ENCODE data around the gene HCK.
A peak's percentile ranks its signal among the peaks of the same experiment; 100 is the strongest.
"Not testable (repeated sequence)": the region's sequence is repeated elsewhere in the genome, so short reads cannot be mapped to it uniquely, and the experiment has no call there.

Gene HCK

DNA sequence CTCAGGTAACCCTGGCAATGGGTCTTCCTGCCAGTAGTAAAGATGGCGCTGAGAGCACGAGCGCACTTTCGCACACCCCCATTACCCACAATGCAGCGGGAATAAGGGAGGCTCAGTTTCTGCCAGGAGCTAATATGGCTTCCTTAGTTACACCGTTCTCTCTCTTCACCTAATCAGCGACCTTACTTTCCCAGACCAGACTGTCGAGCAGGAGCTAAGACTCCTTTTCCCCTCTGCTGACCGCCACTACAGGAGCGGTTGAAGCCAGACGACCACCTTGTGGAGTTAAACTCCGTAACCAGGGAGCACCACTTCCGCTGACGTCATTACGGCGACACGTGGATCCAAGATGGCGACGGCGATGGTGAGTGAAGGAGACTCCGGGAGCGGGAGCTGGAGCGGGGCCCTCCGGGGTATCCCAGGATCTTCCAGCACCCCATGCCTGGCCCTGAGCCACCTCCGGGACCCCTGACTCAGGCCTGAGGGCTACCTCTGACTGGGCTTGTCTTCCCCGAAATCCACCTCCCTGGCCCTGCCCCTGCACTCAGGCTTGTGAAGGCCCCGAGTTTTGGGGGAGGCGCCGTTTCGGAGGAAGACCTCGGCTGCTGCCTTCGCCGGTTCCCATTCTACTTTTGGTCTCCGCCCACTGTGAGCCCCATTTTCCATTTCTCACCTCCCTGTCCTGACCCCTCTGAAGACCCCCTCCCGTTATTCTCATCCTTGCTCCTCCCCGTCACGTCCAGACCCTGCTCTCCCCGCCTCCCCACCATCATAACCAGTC lies 57.5 kb downstream of the HCK start, which contains the start of gene TM9SF4:
Gene TM9SF4 (plus strand): TSS at position 323 of the 781 bp plus-strand sequence. CDS start 27 bp downstream, at position 350.
- DNase-seq, result peak; percentile 81 to 100 (median 92)

DNA sequence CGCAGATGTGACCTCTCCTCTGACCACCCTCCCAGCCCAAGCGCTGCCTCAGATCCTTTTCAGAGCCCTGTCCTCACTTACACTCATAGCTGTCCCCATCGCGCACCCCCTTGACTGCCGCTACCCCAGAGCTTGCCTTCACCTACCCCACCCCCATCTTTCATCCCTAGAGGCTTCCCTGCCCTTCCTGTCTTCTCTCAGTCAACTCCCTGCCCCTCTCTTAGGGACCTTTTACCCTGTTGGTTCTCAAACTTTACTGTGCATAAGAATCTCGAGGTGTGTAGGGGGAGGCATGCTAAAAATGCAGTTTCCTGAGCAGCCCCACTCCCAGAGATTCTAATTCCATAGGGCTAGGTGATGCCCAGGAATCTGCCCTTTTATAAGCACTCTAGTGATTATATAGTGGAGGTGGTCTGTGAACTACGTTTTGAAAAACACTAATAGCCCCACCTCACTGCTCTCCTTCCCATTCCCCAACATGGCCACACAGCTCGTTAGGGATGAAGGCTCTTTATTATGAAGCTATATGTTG lies 58.2 kb downstream of the HCK start:
- no peak for DNase-seq

DNA sequence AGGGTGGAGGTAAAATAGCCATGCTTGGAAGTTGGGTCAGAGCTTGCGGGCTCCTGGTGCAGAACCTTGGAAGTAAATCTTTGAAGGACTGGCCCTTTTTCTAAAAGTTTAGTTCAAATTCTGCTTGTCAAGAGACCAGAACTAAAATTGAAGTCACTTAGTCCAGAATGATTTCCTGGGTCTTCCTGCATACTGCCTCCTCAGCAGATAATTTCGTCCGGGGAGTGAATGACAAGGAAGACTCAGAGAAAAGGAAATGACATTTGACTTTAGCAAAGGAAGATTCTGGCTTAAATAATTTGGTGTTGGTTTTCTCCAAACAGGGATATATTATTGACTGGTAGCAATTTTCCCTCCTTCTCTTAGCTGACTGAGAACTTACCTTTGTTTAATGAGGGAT lies 58.7 kb downstream of the HCK start:
- no peak for DNase-seq

DNA sequence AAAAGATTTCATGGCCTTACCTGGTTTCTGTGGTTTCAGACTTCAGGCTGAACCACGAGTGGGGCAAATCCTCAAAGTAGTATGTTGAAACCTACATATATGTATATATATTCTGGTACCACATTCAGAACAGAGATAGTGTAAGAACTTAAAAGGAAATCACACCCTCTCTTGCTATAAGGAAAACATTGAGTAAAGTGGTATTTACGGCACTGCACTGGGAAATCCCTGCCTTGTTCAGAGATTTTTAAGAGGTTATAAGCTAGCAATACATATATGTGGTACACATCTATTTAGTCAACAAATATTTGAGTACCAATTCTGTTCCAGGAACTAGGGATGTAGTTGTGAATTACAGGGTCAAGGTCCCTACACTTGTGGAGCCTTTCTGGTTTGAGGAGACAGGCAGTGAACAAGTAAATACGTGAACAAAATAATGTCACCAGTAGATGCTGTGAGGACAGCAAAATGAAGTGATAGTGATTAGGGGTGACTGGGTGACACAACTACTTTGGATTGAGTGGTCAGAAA lies 59.2 kb downstream of the HCK start:
- DNase-seq, result no peak

DNA sequence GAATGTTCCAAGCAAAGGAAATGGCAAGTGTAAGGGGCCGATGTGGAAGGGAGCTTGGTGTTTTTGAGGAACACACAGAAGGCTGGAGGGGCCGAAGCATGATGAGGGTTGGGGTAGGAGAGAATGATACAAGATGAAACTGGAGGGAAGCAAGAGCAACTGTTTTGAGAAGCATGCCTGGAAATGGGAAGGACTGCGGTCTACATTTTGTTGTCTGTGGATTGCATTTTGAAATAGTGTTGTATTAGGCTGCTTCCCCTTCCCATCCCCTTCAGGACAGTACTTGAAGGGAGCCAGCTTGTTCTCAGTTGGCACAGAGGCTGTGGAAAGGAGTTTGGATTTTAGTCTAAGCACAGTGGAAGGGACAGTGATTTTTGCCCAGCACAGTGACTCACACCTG lies 59.7 kb downstream of the HCK start:
- DNase-seq, result no peak

DNA sequence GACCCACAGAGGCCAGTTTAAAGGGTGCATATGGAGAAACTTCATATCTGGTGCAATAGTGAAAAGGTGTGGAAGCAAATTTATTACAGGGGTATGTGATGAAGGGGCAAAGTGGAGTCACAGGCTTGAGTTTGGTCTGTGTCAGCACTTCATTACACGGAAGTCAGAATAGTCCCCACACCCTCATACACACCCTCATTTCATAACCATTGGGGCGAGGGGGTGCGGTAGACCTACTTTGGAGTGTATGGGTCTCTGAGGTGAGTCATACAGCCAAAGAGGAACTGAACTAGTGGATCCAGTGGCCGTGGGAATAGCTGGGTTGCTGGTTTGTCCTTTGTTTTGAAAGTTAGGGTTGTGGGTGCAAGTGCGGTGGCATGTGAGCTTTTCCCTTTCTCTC lies 60.8 kb downstream of the HCK start:
- DNase-seq, result no peak

DNA sequence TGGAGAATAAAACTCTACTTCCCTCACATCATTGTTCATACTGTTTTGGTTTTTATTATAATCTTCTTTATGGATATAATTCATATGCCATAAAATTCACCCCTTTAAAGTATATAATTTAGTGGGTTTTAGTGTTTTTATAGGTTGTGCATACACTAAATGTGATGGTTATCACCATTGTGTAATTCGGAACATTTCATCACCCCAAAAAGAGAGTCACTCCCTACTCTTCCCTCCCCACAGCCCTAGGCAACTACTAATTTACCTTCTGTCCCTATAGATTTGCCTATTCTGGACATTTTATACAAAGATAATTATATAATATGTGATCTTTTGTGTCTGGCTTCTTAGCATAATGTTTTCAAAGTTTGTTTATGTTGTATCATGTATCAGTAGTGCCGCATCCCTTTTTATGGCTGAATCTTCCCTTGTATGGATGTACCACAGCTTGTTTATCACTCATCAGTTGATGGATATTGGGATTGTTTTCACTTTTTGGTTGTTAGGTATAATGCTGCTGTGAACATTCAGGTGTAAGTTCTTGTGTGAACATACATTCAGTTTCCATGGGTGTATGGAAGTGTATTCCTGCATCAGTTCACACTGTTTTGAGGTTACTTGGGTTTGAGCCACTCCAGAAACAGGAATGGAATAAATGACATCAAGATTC lies 61.7 kb downstream of the HCK start:
- no peak for DNase-seq

DNA sequence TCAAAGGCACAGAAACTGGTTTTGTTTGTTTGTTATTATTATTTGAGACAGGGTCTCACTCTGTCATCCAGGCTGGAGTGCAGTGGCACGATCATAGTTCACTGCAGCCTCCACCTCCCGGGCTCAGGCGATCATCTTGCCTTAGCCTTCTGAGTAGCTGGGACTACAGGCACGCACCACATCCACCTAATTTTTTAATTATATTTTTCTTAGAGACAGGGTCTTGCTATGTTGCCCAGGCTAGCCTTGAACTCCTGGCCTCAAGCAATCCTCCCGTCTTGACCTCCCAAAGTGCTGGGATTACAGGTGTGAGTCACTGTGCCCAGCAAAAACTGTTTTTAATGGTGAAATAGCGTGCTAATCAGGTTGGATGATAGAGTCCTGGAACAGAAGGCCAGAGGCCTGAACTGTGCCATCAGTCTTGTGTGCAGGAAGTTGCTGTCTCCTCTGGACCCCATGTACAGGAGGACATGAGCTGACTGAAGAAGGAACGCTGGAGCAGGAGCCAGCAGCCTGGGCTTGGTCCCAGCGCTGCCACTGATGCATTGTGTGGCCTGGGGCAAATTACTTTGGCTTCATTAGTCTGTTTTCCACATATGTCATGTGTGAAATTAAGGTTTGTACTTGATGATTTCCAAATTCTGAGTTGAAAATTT lies 62.4 kb downstream of the HCK start:
- no peak for DNase-seq

DNA sequence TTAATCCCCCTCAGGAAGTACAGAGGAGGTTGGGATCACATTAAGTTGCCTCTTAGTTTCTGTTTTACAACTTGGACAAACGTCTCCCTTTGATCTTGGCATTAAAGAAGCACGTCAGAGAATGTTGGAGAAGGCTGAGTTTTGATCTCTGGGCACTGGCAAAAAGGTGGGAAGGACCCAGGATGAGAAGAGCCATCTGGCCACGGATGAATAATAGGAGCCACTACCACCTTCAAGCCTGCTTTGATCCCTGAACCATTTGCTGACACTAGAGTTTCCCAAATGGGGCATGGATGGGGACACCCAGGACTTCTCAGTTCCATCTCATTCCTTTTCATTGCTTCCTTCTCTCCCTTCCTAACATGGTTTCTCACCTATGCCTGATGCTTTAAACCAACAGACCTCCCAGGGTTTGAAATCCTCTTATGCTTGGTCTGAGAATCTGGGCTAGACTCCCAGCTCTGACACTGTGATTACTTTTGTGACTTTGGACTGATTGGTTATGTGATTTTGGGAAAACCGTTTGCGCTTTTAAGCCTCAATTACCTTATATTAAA lies 63.2 kb downstream of the HCK start:
- DNase-seq, result no peak

DNA sequence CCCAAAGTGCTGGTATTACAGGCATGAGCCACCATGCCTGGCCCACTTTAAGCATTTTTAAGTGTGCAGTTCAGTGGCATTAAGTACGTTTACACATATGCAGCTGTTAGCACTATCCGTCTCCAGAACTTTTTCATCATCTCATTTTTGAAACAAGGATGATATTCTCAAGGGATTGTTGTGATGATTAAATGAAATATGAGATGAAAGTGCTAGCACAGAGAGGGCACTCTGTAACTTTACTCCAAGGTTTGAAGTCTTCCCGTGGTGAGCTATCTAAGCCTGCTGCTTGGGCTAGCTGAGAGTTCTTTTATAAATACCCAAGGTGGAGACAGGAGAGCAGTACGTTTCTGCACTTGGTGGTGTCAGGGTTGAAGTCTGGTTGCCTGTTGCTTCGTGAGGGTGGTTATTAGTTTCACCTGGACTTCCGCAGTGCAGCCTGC lies 64.1 kb downstream of the HCK start:
- no peak for DNase-seq

DNA sequence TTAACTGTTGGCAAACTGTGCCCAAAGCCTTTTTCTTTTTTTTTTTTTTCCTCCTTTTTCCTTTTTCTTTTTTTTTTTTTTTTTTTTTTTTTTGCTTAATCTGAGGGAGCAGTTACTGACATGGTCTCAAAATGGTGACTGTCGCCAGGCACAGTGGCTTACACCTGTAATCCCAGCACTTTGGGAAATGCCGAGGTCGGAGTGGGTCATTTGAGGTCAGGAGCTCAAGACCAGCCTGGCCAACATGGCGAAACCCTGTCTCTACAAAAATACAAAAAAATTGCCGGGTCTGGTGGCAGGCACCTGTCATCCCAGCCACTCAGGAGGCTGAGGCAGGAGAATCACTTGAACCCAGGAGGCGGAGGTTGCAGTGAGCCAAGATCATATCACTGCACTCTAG lies 64.8 kb downstream of the HCK start:
- DNase-seq, result not testable (repeated sequence)

DNA sequence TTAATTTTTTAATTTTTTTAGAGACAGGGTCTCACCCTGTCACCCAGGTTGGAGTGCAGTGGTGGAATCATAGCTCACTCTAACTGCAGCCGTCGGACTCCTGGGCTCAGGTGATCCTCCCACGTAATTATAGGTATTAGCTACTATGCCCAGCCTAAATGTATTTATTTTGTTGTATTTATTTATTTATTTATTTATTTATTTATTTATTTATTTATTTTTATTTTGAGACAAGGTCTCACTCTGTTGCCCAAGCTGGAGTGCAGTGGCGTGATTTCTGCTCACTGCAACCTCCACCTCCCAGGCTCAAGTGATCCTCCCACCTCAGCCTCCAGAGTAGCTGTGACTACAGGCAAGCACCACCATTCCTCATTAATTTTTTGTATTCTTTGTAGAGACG lies 66.4 kb downstream of the HCK start:
- not testable (repeated sequence) for DNase-seq

DNA sequence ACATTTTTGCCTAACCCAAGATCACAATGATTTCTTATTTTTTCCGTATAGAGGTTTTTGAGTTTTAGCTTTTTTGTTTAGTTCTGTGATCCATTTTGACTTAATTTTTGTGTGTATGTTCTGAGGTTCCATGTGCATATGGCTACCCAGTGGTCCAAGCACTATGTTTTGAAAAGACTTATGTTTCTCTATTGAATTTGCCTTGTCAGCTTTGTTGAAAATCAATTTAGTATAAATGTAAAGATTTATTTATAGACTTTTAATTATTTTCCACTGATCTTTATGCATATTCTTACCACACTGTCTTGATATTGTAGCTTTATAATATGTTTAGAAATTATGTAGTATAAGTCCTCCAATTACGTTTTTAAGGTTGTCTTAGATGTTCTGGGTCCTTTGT lies 67.7 kb downstream of the HCK start:
- no peak for DNase-seq

DNA sequence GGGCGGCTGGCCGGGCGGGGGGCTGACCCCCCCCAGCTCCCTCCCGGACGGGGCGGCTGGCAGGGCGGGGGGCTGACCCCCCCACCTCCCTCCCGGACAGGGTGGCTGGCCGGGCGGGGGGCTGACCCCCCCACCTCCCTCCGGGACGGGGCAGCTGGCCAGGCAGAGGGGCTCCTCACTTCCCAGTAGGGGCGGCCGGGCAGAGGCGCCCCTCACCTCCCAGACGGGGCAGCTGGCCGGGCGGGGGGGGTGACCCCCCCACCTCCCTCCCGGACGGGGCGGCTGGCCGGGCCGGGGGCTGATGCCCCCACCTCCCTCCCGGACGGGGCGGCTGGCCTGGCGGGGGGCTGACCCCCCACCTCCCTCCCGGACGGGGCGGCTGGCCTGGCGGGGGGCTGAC lies 69.9 kb downstream of the HCK start:
- not testable (repeated sequence) for DNase-seq

DNA sequence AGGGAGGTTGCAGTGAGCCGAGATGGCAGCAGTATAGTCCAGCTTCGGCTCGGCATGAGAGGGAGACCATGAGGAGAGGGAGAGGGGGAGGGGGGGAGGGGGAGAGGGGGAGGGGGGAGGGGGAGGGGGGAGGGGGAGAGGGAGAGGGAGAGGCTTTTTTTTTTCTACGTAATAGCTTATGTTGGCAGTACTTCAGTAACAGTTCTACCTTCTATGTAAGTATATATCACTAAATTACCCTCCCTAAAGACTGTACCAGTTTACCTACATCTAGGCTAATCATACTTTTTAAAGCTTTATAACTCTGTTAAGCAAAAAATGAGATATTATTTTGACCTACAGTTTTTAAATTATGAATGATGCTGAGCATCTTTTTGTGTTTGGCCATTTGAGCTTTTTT lies 71.0 kb downstream of the HCK start:
- DNase-seq, result no peak

DNA sequence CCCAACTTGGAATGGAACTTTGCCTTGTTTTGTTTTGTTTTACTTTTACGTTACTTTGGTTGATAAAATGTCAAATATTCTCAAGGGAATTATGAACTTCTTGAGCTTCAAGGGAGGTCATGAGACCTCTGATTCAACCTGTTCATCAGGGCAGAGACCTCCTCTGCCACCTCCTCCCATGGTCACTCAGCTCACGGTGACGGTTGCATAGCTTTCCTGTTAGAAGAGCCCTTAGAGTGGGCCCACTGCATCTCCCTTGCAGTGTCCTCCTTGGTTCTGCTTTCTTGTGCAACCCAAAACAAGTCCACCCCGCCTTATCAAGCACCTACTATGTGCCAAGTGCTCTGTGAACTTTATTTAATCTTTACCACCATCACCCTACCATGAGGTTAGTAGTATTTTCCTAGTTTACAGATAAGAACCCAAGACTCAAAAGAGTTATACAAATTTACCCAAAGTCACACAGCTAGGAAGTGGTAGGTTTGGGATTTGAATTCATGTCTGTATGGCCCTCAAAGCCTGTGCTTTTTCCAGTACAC lies 72.9 kb downstream of the HCK start:
- DNase-seq, result no peak

DNA sequence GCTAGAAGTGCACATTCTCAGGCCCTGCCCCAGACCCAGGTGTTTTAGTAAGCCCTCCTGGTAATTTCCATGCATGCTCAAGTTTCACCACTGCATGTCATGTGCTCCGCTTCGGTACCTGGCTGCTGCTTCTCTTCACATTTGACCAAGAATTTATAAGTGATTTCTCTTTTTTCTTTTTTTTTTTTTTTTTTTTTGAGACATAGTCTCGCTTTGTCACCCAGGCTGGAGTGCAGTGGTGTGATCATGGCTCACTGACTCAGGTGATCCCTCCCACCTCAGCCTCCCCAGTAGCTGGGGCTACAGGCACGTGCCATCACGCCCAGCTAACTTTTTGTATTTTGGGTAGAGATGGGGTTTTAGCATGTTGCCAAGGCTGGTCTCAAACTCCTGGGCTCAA lies 73.5 kb downstream of the HCK start:
- DNase-seq, result no peak

DNA sequence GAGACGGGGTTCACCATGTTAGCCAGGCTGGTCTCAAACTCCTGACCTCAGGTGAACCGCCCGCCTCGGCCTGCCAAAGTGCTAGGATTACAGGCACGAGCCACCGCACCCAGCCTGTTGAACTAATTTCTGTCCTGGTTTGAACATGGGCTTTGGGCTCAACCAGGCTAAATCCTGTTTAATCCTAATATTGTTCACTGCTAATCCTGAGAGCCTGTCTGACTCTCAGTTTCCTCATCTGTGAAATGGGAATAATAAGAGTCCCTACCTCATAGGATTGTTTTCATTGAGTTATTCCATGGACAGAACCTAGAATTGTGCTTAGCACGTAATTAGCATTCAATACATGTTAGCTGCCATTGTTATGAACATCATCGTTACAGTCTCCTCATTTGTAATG lies 74.9 kb downstream of the HCK start:
- DNase-seq, result no peak

DNA sequence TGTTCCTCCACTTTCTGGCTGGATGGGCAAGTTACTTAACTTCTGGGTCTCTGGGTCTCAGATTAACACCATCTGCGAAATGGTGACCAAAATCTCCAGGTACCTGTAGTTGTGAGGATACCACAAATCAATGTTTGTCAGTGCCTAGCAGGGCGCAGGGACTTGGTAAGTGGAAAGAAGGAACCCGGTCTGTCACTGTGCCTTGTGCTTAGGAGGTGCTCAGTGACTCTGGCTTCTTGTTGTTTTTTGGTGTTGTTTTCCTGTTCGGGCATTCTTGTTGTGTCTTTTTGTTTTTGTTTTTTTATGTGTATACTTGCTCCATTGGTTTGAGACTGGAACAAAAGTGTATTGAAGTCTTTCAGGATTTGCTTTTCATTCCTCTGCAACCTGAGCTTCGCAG lies 75.3 kb downstream of the HCK start:
- DNase-seq, result no peak

DNA sequence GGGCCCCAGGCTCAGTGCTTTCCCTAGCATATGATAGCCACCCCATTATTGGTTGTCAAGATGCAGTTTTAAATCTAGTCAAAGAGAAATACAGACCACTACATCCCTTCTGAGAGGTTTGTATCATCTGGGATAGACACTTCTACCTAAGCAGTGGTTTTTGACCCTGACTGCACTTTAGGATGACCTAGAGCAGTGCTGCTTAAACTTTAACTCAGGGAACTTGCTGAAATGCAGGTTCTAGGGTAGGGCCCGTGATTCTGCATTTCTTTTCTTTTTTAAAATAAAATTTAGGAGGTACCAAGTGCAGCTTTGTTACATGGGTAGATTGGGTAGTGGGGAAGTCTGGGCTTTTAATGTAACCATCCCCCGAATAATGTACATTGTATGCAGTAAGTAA lies 76.1 kb downstream of the HCK start:
- DNase-seq, result no peak

DNA sequence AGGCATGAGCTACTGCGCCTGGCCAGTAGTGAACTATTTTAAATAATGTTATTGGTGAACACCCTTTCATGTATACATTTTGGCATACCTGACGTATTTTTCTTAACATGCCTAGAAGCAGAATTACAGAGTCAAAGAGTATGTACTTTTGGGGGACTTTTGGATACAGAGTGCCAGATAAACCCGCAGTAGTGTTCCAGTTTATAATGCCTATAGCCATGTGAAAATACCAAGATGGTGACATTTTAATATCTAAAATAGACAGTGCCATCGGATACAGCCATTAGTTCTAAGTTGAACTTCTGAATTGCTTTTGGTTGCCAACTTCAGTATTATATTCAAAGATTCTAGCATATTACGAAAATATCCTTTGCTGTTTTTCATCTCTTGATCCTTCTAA lies 77.8 kb downstream of the HCK start:
- no peak for DNase-seq

DNA sequence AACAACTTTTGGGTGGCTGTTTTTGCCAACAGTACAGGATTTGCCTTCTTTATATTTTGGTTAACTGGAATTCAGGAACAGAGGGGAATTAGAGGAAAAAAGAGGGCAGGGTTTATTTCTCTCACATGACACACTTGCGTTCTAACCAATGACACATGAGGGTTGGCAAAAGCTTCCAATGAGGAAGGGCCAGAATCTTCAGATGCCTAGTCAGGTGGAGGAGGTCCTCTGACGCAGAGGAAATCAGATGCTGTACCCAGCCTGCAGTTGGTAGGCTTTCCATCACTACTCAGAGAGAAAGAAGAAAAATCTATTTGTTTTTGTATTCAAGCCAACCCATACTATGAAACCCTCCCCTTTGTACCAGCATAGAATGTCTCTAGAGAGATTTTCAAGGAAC lies 78.3 kb downstream of the HCK start:
- no peak for DNase-seq

DNA sequence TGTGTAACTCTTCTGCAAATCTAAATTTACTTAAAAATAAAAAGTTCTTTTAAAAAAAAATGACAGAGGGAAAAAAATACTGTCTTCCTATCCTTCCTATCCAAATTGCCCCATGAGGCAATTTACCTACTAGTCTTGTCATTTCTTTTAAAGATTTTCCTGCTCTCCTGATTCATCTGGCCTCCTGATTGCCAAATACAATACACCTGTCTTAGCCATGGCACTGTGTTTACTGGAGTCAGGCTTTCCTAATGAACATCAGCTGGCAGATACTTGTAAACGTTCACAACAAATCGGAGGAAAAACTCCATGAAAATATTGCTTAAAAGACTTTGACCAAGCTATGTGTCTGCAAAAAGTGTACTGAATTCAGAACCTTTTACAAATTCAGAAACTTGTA lies 78.9 kb downstream of the HCK start:
- no peak for DNase-seq
